ENCODE measurements around the gene UBQLNL. TPM values are rescaled to one million over a fixed set of nuclear protein-coding genes. Genes with fewer than 3 reads are reported as not detected.

UBQLNL gene
- polyA plus RNA-seq, 2 of the 4 experiments (the other 2 are of a cell fraction): 0.06 to 0.41 TPM

DNA sequence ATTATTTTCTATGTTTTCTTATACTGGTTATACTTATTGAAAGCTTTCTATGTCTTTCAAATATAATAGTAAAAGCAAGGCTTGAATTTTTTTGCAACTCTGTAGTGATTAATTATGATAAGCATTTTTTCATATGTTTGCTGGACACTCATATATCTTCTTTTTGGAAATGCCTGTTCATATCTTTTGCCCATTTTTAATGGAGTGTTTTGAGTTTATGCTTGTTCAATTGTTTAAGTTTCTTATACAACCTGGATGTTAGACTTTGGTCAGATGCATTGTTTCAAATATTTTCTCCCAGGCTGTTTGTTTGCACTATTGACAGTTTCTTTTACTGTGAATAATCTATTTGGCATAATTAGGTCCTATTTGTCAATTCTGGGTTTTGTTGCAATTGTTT is 20.0 kb upstream of the UBQLNL start:
- H3K9me3 ChIP-seq: peaks cover 4% of the 10 kb centered on the region; the same call in 1 of the 3 replicates
- H3K4me1 ChIP-seq: no peaks in the 10 kb centered on the region
- no peak overlapping the region for H3K4me2 ChIP-seq
- no peak overlapping the region for H3K4me3 ChIP-seq
- DNase-seq (ENCODE audit: low read depth in 1 of 2, low spot score in 1 of 2): no peak
- ATAC-seq: no peak
- no peak for FAIRE-seq
- CTCF ChIA-PET: no interaction called here
- TF ChIP-seq FOSB (CRISPR knock-in tag; IDR thresholded peaks at IDR 0.05): no peak
- TF ChIP-seq, protein P1, sequence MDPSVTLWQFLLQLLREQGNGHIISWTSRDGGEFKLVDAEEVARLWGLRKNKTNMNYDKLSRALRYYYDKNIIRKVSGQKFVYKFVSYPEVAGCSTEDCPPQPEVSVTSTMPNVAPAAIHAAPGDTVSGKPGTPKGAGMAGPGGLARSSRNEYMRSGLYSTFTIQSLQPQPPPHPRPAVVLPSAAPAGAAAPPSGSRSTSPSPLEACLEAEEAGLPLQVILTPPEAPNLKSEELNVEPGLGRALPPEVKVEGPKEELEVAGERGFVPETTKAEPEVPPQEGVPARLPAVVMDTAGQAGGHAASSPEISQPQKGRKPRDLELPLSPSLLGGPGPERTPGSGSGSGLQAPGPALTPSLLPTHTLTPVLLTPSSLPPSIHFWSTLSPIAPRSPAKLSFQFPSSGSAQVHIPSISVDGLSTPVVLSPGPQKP (IDR thresholded peaks at IDR 0.05; ENCODE audit: low read depth, low read length): no peak
- TF ChIP-seq ZFP36 (IDR thresholded peaks at IDR 0.05; ENCODE audit: borderline replicate concordance, partially characterized antibody): no peak
- TF ChIP-seq SREBF2 (IDR thresholded peaks at IDR 0.05): no peak
- no peak for TF ChIP-seq RNF2 (IDR thresholded peaks at IDR 0.05; ENCODE audit: borderline replicate concordance, low read depth)
- TF ChIP-seq PHF8 (IDR thresholded peaks at IDR 0.05; ENCODE audit: borderline replicate concordance, low read depth): no peak
- no peak for TF ChIP-seq BHLHE40 (IDR thresholded peaks at IDR 0.05; ENCODE audit: low read depth, low read length)
- TF ChIP-seq NFE2L2 (conservative IDR thresholded peaks at IDR 0.05; ENCODE audit: low read length): no peak
- TF ChIP-seq SMC3 (IDR thresholded peaks at IDR 0.05): no peak
- no peak for TF ChIP-seq RCOR1 (IDR thresholded peaks at IDR 0.05; ENCODE audit: low read depth, low read length)
- TF ChIP-seq CBX8 (IDR thresholded peaks at IDR 0.05): no peak
- no peak for TF ChIP-seq HMGXB4 (CRISPR knock-in tag; IDR thresholded peaks at IDR 0.05; ENCODE audit: borderline replicate concordance)
- TF ChIP-seq ZC3H11A (IDR thresholded peaks at IDR 0.05): no peak
- H3K27ac ChIP-seq: no peak overlapping the region
- POLR2A ChIA-PET: no interaction called here

GRCh38 chr11:5534046-5534445 is 17.5 kb upstream of the UBQLNL start:
- WGBS (ENCODE audit: missing lambda C conversion rate): 0% methylated on average over 1 of the region's 1 CpG
- TF ChIP-seq RFX5 (IDR thresholded peaks at IDR 0.05) (no peak), ZC3H11A (IDR thresholded peaks at IDR 0.05) (no peak), ZNF302 (CRISPR knock-in tag; IDR thresholded peaks at IDR 0.05) (no peak), NR3C1 (IDR thresholded peaks at IDR 0.05) (no peak), BHLHE40 (IDR thresholded peaks at IDR 0.05; ENCODE audit: low read depth, low read length) (no peak), KDM5A (IDR thresholded peaks at IDR 0.05) (no peak), HDAC2 (IDR thresholded peaks at IDR 0.05) (no peak)
- TF ChIP-seq, protein P2, sequence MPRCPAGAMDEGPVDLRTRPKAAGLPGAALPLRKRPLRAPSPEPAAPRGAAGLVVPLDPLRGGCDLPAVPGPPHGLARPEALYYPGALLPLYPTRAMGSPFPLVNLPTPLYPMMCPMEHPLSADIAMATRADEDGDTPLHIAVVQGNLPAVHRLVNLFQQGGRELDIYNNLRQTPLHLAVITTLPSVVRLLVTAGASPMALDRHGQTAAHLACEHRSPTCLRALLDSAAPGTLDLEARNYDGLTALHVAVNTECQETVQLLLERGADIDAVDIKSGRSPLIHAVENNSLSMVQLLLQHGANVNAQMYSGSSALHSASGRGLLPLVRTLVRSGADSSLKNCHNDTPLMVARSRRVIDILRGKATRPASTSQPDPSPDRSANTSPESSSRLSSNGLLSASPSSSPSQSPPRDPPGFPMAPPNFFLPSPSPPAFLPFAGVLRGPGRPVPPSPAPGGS (IDR thresholded peaks at IDR 0.05): no peak
- TF ChIP-seq, protein P3, sequence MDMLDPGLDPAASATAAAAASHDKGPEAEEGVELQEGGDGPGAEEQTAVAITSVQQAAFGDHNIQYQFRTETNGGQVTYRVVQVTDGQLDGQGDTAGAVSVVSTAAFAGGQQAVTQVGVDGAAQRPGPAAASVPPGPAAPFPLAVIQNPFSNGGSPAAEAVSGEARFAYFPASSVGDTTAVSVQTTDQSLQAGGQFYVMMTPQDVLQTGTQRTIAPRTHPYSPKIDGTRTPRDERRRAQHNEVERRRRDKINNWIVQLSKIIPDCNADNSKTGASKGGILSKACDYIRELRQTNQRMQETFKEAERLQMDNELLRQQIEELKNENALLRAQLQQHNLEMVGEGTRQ (IDR thresholded peaks at IDR 0.05): no peak
- ATAC-seq (no peak), DNase-seq (ENCODE audit: low read depth in 1 of 2, low spot score in 1 of 2) (no peak), FAIRE-seq (no peak)
- Histone ChIP-seq H3K9me3 (peaks cover 4% of the 10 kb centered on the region; the same call in 1 of the 3 replicates), H3K4me1 (no peaks in the 10 kb centered on the region), H3K27ac (no peak overlapping the region), H3K4me3 (no peak overlapping the region), H3K4me2 (no peak overlapping the region)
- ChIA-PET POLR2A (no interaction called here), CTCF (no interaction called here)
